Mucosa of stomach (tissue), 1 donor: ENCODE measurements around the gene NAA38.

Experiments
- H3K27me3 ChIP-seq: one replicate; pipeline ENCODE4 v1.7.0; 2013; ENCODE audit warnings: mild to moderate bottlenecking, low read length; ENCODE audit not compliant: control insufficient read depth, insufficient read depth
- H3K36me3 ChIP-seq: one replicate; pipeline ENCODE4 v1.7.0; 2013; ENCODE audit warnings: low read length; ENCODE audit not compliant: control insufficient read depth, insufficient read depth
- H3K4me1 ChIP-seq: one replicate; pipeline ENCODE4 v1.7.0; 2013; ENCODE audit warnings: mild to moderate bottlenecking, low read length; ENCODE audit not compliant: control insufficient read depth, insufficient read depth
- H3K4me3 ChIP-seq: one replicate; pipeline ENCODE4 v1.7.0; 2013; ENCODE audit warnings: low read length
- H3K9ac ChIP-seq: one replicate; pipeline ENCODE4 v1.7.0; 2013; ENCODE audit warnings: mild to moderate bottlenecking, low read length, moderate library complexity
- H3K9me3 ChIP-seq: one replicate; pipeline ENCODE4 v1.7.0; 2013; ENCODE audit warnings: mild to moderate bottlenecking, low read length, moderate library complexity; ENCODE audit not compliant: control insufficient read depth
- donor health status: Pancreatic carcinoma.

The NAA38 gene

GRCh38 chr17:7833795-7834541 lies 23.4 kb downstream of the NAA38 start, which contains the start of gene KDM6B:
Gene KDM6B, plus strand, starts transcription at chr17:7834217. Its CDS starts 11,338 bp downstream, at chr17:7845555.
- peak within 1 kb of the TSS; percentile 90 for H3K9ac ChIP-seq
- peaks cover 5% of the 10 kb centered on the region for H3K27me3 ChIP-seq
- no peaks in the 10 kb centered on the region for H3K36me3 ChIP-seq
- H3K4me3 ChIP-seq = peak within 1 kb of the TSS; percentile 69
- H3K4me1 ChIP-seq = peaks cover 24% of the 10 kb centered on the region
- H3K9me3 ChIP-seq = no peaks in the 10 kb centered on the region

- no peaks in the 10 kb centered on the region for H3K9me3 ChIP-seq
- peak overlapping the region; percentile 41 for H3K9ac ChIP-seq
Measured at GRCh38 chr17:7833011-7833794, 24.2 kb downstream of the NAA38 start.

GRCh38 chr17:7832431-7832830 lies 24.9 kb downstream of the NAA38 start:
- Histone ChIP-seq H3K9ac (no peak overlapping the region), H3K4me1 (peaks cover 16% of the 10 kb centered on the region), H3K36me3 (no peaks in the 10 kb centered on the region), H3K9me3 (no peaks in the 10 kb centered on the region), H3K4me3 (no peak overlapping the region), H3K27me3 (peaks cover 5% of the 10 kb centered on the region)

More at GRCh38 chr17:7833011-7833794, 24.2 kb downstream of the NAA38 start:
- peaks cover 5% of the 10 kb centered on the region for H3K27me3 ChIP-seq
- H3K36me3 ChIP-seq = no peaks in the 10 kb centered on the region
- peak overlapping the region; percentile 11 for H3K4me3 ChIP-seq
- H3K4me1 ChIP-seq = peaks cover 18% of the 10 kb centered on the region

GRCh38 chr17:7831233-7831632 lies 26.1 kb downstream of the NAA38 start:
- H3K4me1 ChIP-seq = peaks cover 8% of the 10 kb centered on the region
- no peak overlapping the region for H3K9ac ChIP-seq

GRCh38 chr17:7830616-7831015 lies 26.7 kb downstream of the NAA38 start:
- Histone ChIP-seq H3K9ac (no peak overlapping the region), H3K27me3 (peaks cover 5% of the 10 kb centered on the region), H3K9me3 (no peaks in the 10 kb centered on the region), H3K4me1 (peaks cover 8% of the 10 kb centered on the region), H3K4me3 (no peak overlapping the region), H3K36me3 (no peaks in the 10 kb centered on the region)

More at GRCh38 chr17:7831233-7831632, 26.1 kb downstream of the NAA38 start:
- no peaks in the 10 kb centered on the region for H3K9me3 ChIP-seq
- H3K36me3 ChIP-seq = no peaks in the 10 kb centered on the region
- H3K4me3 ChIP-seq = no peak overlapping the region
- H3K27me3 ChIP-seq = peaks cover 5% of the 10 kb centered on the region

GRCh38 chr17:7825206-7825990 lies 32.0 kb downstream of the NAA38 start:
- no peak overlapping the region for H3K9ac ChIP-seq
- no peak overlapping the region for H3K4me3 ChIP-seq
- H3K4me1 ChIP-seq = peaks cover 4% of the 10 kb centered on the region
- H3K27me3 ChIP-seq = no peaks in the 10 kb centered on the region
- H3K9me3 ChIP-seq = no peaks in the 10 kb centered on the region
- no peaks in the 10 kb centered on the region for H3K36me3 ChIP-seq

GRCh38 chr17:7824021-7824924 lies 33.1 kb downstream of the NAA38 start:
- Histone ChIP-seq H3K9me3 (no peaks in the 10 kb centered on the region), H3K27me3 (no peaks in the 10 kb centered on the region), H3K4me1 (peaks cover 4% of the 10 kb centered on the region), H3K36me3 (no peaks in the 10 kb centered on the region), H3K9ac (no peak overlapping the region), H3K4me3 (no peak overlapping the region)

GRCh38 chr17:7823581-7824001 lies 33.8 kb downstream of the NAA38 start:
- Histone ChIP-seq H3K4me1 (peaks cover 4% of the 10 kb centered on the region), H3K27me3 (no peaks in the 10 kb centered on the region), H3K4me3 (no peak overlapping the region), H3K36me3 (no peaks in the 10 kb centered on the region), H3K9ac (no peak overlapping the region), H3K9me3 (no peaks in the 10 kb centered on the region)

- no peaks in the 10 kb centered on the region for H3K9me3 ChIP-seq
Measured at GRCh38 chr17:7822126-7822525, 35.2 kb downstream of the NAA38 start.

GRCh38 chr17:7820231-7820630 lies 37.1 kb downstream of the NAA38 start:
- Histone ChIP-seq H3K36me3 (no peaks in the 10 kb centered on the region), H3K9ac (no peak overlapping the region), H3K27me3 (no peaks in the 10 kb centered on the region), H3K4me1 (peaks cover under 1% of the 10 kb centered on the region), H3K9me3 (no peaks in the 10 kb centered on the region), H3K4me3 (no peak overlapping the region)

More at GRCh38 chr17:7822126-7822525, 35.2 kb downstream of the NAA38 start:
- Histone ChIP-seq H3K4me1 (peaks cover 4% of the 10 kb centered on the region), H3K36me3 (no peaks in the 10 kb centered on the region), H3K9ac (no peak overlapping the region), H3K4me3 (no peak overlapping the region), H3K27me3 (no peaks in the 10 kb centered on the region)
